Testis (tissue), 2 donors: Measurements from ENCODE around the gene UBE2O.

Source experiments
- POLR2A ChIP-seq: fragments of 450-650 bp; IDR thresholded peaks from one replicate; pipeline ENCODE4 v1.6.1; 2017; ENCODE audit warnings: antibody characterized with exemption, mild to moderate bottlenecking, moderate library complexity
- TF ChIP-seq, protein P1 (sequence below), 3 experiments: fragments of 450-650 bp in 2 of 3; fragments of 200-600 bp in 1 of 3; sonication (generic) in 1 of 3; IDR thresholded peaks; one replicate each; pipeline ENCODE4 v1.5.1; 2016 to 2019; ENCODE audit warnings: antibody characterized with exemption in 3 of 3, mild to moderate bottlenecking in 2 of 3, moderate library complexity in 1 of 3

DNA sequence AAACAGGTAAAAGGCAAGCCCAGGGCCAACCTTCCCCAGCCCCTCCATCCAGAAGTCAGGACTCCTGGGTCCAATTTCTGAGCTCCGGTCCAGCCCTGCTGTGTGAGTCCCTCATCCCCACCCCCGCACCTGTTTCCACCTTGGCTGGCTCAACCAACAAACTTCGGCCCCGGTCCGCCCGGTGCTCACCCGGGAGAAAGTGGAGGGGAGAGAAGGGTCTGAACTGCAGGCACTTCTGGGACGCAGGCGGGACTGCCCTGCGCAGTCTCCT, 47.7 kb upstream of the UBE2O start:
- TF ChIP-seq, protein P1, sequence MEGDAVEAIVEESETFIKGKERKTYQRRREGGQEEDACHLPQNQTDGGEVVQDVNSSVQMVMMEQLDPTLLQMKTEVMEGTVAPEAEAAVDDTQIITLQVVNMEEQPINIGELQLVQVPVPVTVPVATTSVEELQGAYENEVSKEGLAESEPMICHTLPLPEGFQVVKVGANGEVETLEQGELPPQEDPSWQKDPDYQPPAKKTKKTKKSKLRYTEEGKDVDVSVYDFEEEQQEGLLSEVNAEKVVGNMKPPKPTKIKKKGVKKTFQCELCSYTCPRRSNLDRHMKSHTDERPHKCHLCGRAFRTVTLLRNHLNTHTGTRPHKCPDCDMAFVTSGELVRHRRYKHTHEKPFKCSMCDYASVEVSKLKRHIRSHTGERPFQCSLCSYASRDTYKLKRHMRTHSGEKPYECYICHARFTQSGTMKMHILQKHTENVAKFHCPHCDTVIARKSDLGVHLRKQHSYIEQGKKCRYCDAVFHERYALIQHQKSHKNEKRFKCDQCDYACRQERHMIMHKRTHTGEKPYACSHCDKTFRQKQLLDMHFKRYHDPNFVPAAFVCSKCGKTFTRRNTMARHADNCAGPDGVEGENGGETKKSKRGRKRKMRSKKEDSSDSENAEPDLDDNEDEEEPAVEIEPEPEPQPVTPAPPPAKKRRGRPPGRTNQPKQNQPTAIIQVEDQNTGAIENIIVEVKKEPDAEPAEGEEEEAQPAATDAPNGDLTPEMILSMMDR (IDR thresholded peaks at IDR 0.05), result no peak
- TF ChIP-seq POLR2A, result no peak
